Activated CD4-positive, alpha-beta T cell treated with anti-CD3 and anti-CD28 coated beads for 24 hours (primary cell): ENCODE measurements around the gene OXCT2.
A peak's percentile ranks its signal among the peaks of the same experiment; 100 is the strongest.

Source experiments
- DNase-seq, 2 donors: peaks; one replicate each; pipeline ENCODE4 v3.0.0-alpha.2; 2020; ENCODE audit warnings: low read depth in 2 of 2

Gene OXCT2

GRCh38 chr1:39762550-39763540 is 8.3 kb downstream of the OXCT2 start:
- no peak for DNase-seq

- no peak for DNase-seq
Measured at GRCh38 chr1:39761557-39762260, 9.4 kb downstream of the OXCT2 start.

GRCh38 chr1:39761016-39761415 is 10.1 kb downstream of the OXCT2 start:
- DNase-seq = no peak

GRCh38 chr1:39760074-39761008 is 10.8 kb downstream of the OXCT2 start:
- no peak for DNase-seq

GRCh38 chr1:39759436-39759726 is 11.8 kb downstream of the OXCT2 start:
- DNase-seq = no peak

GRCh38 chr1:39758556-39759435 is 12.4 kb downstream of the OXCT2 start:
- DNase-seq = no peak

- no peak for DNase-seq
Measured at GRCh38 chr1:39757501-39757900, 13.6 kb downstream of the OXCT2 start.

- no peak for DNase-seq
Measured at GRCh38 chr1:39755965-39756659, 15.0 kb downstream of the OXCT2 start.

GRCh38 chr1:39754906-39755504 is 16.1 kb downstream of the OXCT2 start:
- DNase-seq = no peak

GRCh38 chr1:39754026-39754570 is 17.1 kb downstream of the OXCT2 start:
- DNase-seq = no peak

GRCh38 chr1:39753132-39754025 is 17.8 kb downstream of the OXCT2 start:
- no peak for DNase-seq

GRCh38 chr1:39752703-39753102 is 18.4 kb downstream of the OXCT2 start:
- DNase-seq = no peak

GRCh38 chr1:39751595-39751994 is 19.6 kb downstream of the OXCT2 start:
- DNase-seq = no peak

GRCh38 chr1:39745016-39745670 is 26.0 kb downstream of the OXCT2 start:
- DNase-seq = no peak

GRCh38 chr1:39738622-39739366 is 32.4 kb downstream of the OXCT2 start, which contains the start of gene PPIE:
Gene PPIE, plus strand, starts transcription at chr1:39738882. Its CDS starts 19 bp downstream, at chr1:39738901.
- peak; percentile 97 to 98 for DNase-seq

GRCh38 chr1:39737546-39738169 is 33.5 kb downstream of the OXCT2 start:
- no peak for DNase-seq

- DNase-seq = no peak
Measured at GRCh38 chr1:39735731-39736130, 35.4 kb downstream of the OXCT2 start.
